HEK293 (cell line): Measurements from ENCODE around the gene VASN.

Source experiments
- ATF2 ChIP-seq: fragments of 450-650 bp; formaldehyde crosslinking; IDR thresholded peaks from 2 replicates; pipeline ENCODE4 v1.5.1; 2016; ENCODE audit warnings: missing biosample characterization, missing genetic modification characterization, low read depth
- HOXD13 ChIP-seq: sonication (generic); formaldehyde crosslinking; IDR thresholded peaks from 2 replicates; pipeline ENCODE4 v1.8.0; 2022; ENCODE audit warnings: missing genetic modification reagents, borderline replicate concordance
- MEIS1 ChIP-seq: sonication (generic); formaldehyde crosslinking; IDR thresholded peaks from 2 replicates; pipeline ENCODE4 v1.8.1; 2022; ENCODE audit warnings: missing genetic modification reagents, mild to moderate bottlenecking, borderline replicate concordance
- OSR2 ChIP-seq: fragments of 450-650 bp; formaldehyde crosslinking; IDR thresholded peaks from 2 replicates; pipeline ENCODE4 v1.5.1; 2016; ENCODE audit warnings: missing biosample characterization, missing genetic modification characterization
- PRDM4 ChIP-seq: fragments of 450-650 bp; formaldehyde crosslinking; IDR thresholded peaks from 2 replicates; pipeline ENCODE4 v1.5.1; 2017; ENCODE audit warnings: missing biosample characterization, missing genetic modification characterization
- SCRT1 ChIP-seq: fragments of 450-650 bp; formaldehyde crosslinking; IDR thresholded peaks from 2 replicates; pipeline ENCODE4 v1.5.1; 2016; ENCODE audit warnings: missing biosample characterization, missing genetic modification characterization, borderline replicate concordance
- SP3 ChIP-seq: fragments of 450-650 bp; formaldehyde crosslinking; IDR thresholded peaks from 2 replicates; pipeline ENCODE4 v1.5.1; 2016; ENCODE audit warnings: missing biosample characterization, missing genetic modification characterization
- WT1 ChIP-seq: fragments of 450-650 bp; formaldehyde crosslinking; IDR thresholded peaks from 2 replicates; pipeline ENCODE4 v1.5.1; 2016; ENCODE audit warnings: missing biosample characterization, missing genetic modification characterization
- ZBTB48 ChIP-seq: fragments of 450-650 bp; formaldehyde crosslinking; IDR thresholded peaks from 2 replicates; pipeline ENCODE4 v1.5.1; 2016; ENCODE audit warnings: missing biosample characterization, missing genetic modification characterization
- ZBTB8A ChIP-seq: fragments of 450-650 bp; formaldehyde crosslinking; IDR thresholded peaks from 2 replicates; pipeline ENCODE4 v1.5.1; 2016; ENCODE audit warnings: missing biosample characterization, missing genetic modification characterization
- ZNF10 ChIP-seq: fragments of 450-650 bp; formaldehyde crosslinking; IDR thresholded peaks from 2 replicates; pipeline ENCODE4 v1.5.1; 2017; ENCODE audit warnings: missing biosample characterization, missing genetic modification characterization
- ZNF155 ChIP-seq: fragments of 450-650 bp; formaldehyde crosslinking; IDR thresholded peaks from 2 replicates; pipeline ENCODE4 v1.5.1; 2016; ENCODE audit warnings: missing biosample characterization, missing genetic modification characterization
- ZNF274 ChIP-seq, 2 experiments: fragments of 200-500 bp in 1 of 2; fragments of 450-650 bp in 1 of 2; sonication (Bioruptor generic) in 1 of 2; formaldehyde crosslinking in 1 of 2; IDR thresholded peaks; 2 replicates each; pipeline versions ENCODE4 v1.5.1 to v1.6.1; 2014 to 2016; ENCODE audit warnings: borderline replicate concordance in 1 of 2, inconsistent platforms in 1 of 2, low read length in 1 of 2, missing biosample characterization in 1 of 2, missing genetic modification characterization in 1 of 2
- ZNF335 ChIP-seq: fragments of 450-650 bp; formaldehyde crosslinking; conservative IDR thresholded peaks from 2 replicates; pipeline ENCODE4 v1.5.1; 2016; ENCODE audit warnings: missing biosample characterization, missing genetic modification characterization
- ZNF341 ChIP-seq: fragments of 450-650 bp; formaldehyde crosslinking; IDR thresholded peaks from 2 replicates; pipeline ENCODE4; 2016; ENCODE audit warnings: low read depth, missing biosample characterization, missing genetic modification characterization
- ZNF394 ChIP-seq: fragments of 450-650 bp; formaldehyde crosslinking; IDR thresholded peaks from 2 replicates; pipeline ENCODE4 v1.5.1; 2016; ENCODE audit warnings: missing biosample characterization, missing genetic modification characterization, mild to moderate bottlenecking, moderate library complexity, borderline replicate concordance
- ZNF48 ChIP-seq: fragments of 450-650 bp; formaldehyde crosslinking; IDR thresholded peaks from 2 replicates; pipeline ENCODE4 v1.5.1; 2016; ENCODE audit warnings: missing biosample characterization, missing genetic modification characterization
- ZNF518A ChIP-seq: fragments of 450-650 bp; formaldehyde crosslinking; conservative IDR thresholded peaks from 2 replicates; pipeline ENCODE4 v1.5.1; 2016; ENCODE audit warnings: low read depth, missing biosample characterization, missing genetic modification characterization
- ZNF530 ChIP-seq: fragments of 450-650 bp; formaldehyde crosslinking; IDR thresholded peaks from 2 replicates; pipeline ENCODE4 v1.5.1; 2016; ENCODE audit warnings: low read depth, missing biosample characterization, missing genetic modification characterization
- ZNF555 ChIP-seq: fragments of 450-650 bp; formaldehyde crosslinking; conservative IDR thresholded peaks from 2 replicates; pipeline ENCODE4 v1.5.1; 2017; ENCODE audit warnings: missing biosample characterization, mild to moderate bottlenecking, missing genetic modification characterization, inconsistent platforms
- ZNF585B ChIP-seq: fragments of 450-650 bp; formaldehyde crosslinking; IDR thresholded peaks from 2 replicates; pipeline ENCODE4 v1.5.1; 2016; ENCODE audit warnings: missing biosample characterization, missing genetic modification characterization
- ZNF629 ChIP-seq: fragments of 450-650 bp; formaldehyde crosslinking; IDR thresholded peaks from 2 replicates; pipeline ENCODE4 v1.5.1; 2017; ENCODE audit warnings: missing biosample characterization, missing genetic modification characterization
- ZNF670 ChIP-seq: fragments of 450-650 bp; formaldehyde crosslinking; IDR thresholded peaks from 2 replicates; pipeline ENCODE4 v1.5.1; 2016; ENCODE audit warnings: missing biosample characterization, missing genetic modification characterization, low read depth
- ZNF747 ChIP-seq: fragments of 450-650 bp; formaldehyde crosslinking; IDR thresholded peaks from 2 replicates; pipeline ENCODE4 v1.5.1; 2016; ENCODE audit warnings: missing biosample characterization, missing genetic modification characterization
- ZNF830 ChIP-seq: fragments of 450-650 bp; IDR thresholded peaks from 2 replicates; pipeline ENCODE4 v1.5.0; 2018; ENCODE audit warnings: missing biosample characterization, missing genetic modification characterization, low read depth, mild to moderate bottlenecking, moderate library complexity
- ZSCAN16 ChIP-seq: fragments of 450-650 bp; formaldehyde crosslinking; IDR thresholded peaks from 2 replicates; pipeline ENCODE4 v1.5.1; 2016; ENCODE audit warnings: missing biosample characterization, missing genetic modification characterization
- ZSCAN18 ChIP-seq: fragments of 450-650 bp; formaldehyde crosslinking; IDR thresholded peaks from 2 replicates; pipeline ENCODE4 v1.5.1; 2016; ENCODE audit warnings: missing biosample characterization, missing genetic modification characterization

Gene VASN

GRCh38 chr16:4415538-4416199, 44.0 kb downstream of the VASN start (continued):
- TF ChIP-seq PRDM4 (tag by site-specific recombination) (no peak), HOXD13 (CRISPR knock-in tag) (no peak), ZNF335 (tag by site-specific recombination) (peak; percentile 69; the same call in 1 of the 2 replicates), SP3 (peak; percentile 54), ZSCAN18 (tag by site-specific recombination) (no peak), ZNF585B (tag by site-specific recombination) (no peak), ZNF530 (tag by site-specific recombination) (no peak), ZNF555 (tag by site-specific recombination) (no peak), ZBTB48 (tag by site-specific recombination) (no peak), ZNF670 (tag by site-specific recombination) (no peak), ZNF394 (tag by site-specific recombination) (no peak), ZNF10 (0 out of 2 replicates have a peak, but pooled peaks have one; percentile 44), ZNF747 (tag by site-specific recombination) (no peak), ZBTB8A (tag by site-specific recombination) (no peak), ZNF518A (tag by site-specific recombination) (no peak), ATF2 (tag by site-specific recombination) (no peak), OSR2 (no peak), ZNF48 (no peak), ZNF155 (tag by site-specific recombination) (no peak), WT1 (tag by site-specific recombination) (no peak), ZNF830 (tag by site-specific recombination) (no peak), ZNF629 (tag by site-specific recombination) (no peak), ZSCAN16 (no peak), ZNF274 (IDR thresholded peaks at IDR 0.05; ENCODE audit: low read length) (no peak), ZNF274 (tag by site-specific recombination; IDR thresholded peaks at IDR 0.05; ENCODE audit: borderline replicate concordance) (no peak), SCRT1 (tag by site-specific recombination) (0 out of 2 replicates have a peak, but pooled peaks have one; percentile 31), ZNF341 (peak; percentile 28; the same call in 1 of the 2 replicates), MEIS1 (CRISPR knock-in tag) (no peak)
- TF ChIP-seq, all 188 proteins: peak for 18
